ENCODE measurements around the gene FBRS.
"Not testable (repeated sequence)": the region's sequence is repeated elsewhere in the genome, so short reads cannot be mapped to it uniquely, and the experiment has no call there.

The FBRS gene

DNA sequence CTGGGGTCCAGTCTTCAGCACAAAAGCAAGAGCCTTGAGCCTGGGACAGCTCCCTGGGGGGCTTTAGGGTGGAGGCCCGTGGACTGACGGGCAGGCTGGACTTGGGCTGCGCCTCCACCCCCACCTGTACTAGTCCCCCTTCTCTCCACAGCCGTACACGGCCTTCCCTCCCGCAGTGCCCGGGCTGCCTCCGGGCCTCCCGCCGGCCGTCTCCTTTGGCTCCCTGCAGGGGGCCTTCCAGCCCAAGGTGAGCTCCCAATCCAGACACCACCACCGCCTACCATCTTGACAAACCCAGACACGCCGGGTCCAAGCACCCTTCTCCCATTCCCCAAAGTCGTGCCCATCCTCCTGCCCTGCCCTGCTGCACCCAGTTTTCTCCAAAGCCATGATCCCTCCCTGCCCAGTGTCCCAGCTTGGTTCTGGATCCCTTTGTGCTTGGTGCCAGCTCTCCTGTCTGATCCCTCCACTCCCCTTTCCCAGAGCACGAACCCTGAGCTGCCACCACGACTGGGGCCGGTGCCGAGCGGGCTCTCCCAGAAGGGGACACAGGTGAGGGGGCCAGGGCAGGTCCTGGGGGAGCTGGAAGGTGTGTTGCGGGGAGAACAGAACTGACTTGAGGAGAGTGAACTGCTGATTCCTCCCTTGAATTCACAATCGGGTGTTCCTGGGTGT, 7.1 kb downstream of the FBRS start:
- DNase-seq (ENCODE audit: low read depth), result no peak

GRCh38 chr16:30665830-30666190, 7.6 kb downstream of the FBRS start:
- DNase-seq (ENCODE audit: low read depth), result no peak

GRCh38 chr16:30666681-30667080, 8.4 kb downstream of the FBRS start:
- DNase-seq (ENCODE audit: low read depth), result no peak

- DNase-seq (ENCODE audit: low read depth), result no peak
These were observed 9.2 kb downstream of the FBRS start for GRCh38 chr16:30667361-30667905.

- no peak for DNase-seq (ENCODE audit: low read depth)
These were observed 10.2 kb downstream of the FBRS start for GRCh38 chr16:30668393-30668792.

GRCh38 chr16:30669026-30669902, 11.0 kb downstream of the FBRS start:
- no peak for DNase-seq (ENCODE audit: low read depth)

GRCh38 chr16:30669903-30670824, 11.9 kb downstream of the FBRS start:
- no peak for DNase-seq (ENCODE audit: low read depth)

DNA sequence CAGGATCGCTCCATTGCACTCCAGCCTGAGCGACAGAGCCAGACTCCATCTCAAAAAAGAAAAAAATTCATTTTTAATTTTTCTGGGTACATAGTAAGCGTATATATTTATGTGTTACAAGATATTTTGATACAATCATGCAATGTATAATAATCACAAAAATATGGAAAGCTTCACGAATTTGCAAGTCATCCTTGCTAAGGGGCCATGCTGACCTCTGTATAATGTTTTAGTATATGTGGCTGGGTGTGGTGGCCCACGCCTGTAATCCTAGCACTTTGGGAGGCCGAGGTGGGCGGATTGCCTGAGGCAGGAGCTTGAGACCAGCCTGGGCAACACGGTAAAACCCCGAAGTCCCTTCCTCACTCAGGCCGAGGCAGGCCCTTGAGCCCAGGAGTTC, 16.9 kb downstream of the FBRS start:
- DNase-seq (ENCODE audit: low read depth), result no peak

DNA sequence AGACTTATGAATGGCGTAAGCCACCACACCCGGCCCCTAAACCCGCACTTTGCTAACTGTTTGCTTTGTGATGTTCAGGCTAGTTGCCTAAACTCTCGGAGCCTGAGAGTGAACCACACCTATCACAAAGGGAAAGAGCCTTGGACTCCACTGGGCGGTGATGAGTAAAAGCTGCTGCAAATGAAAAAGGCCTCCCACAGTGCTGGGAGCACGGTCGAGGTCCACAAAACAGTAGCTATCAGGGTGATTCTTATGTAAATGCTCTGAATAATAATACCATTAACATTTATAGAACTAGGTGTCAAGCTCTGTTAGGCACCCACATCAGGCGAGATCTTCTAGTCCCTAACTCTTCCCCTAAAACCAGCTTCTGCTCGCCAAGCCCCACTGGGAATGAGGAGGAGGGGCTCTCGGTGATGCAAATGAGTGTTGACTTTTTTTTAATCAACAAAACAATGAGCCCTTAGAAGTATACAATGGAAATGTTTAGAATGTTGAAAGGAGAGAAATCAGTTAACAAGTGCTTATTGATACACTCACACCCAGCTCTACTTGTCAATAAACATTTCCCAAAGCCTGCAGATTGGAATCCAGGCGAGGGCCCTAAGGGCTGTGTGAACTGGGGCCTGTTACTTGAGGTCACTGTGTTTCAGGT, 19.8 kb downstream of the FBRS start:
- no peak for DNase-seq (ENCODE audit: low read depth)

DNA sequence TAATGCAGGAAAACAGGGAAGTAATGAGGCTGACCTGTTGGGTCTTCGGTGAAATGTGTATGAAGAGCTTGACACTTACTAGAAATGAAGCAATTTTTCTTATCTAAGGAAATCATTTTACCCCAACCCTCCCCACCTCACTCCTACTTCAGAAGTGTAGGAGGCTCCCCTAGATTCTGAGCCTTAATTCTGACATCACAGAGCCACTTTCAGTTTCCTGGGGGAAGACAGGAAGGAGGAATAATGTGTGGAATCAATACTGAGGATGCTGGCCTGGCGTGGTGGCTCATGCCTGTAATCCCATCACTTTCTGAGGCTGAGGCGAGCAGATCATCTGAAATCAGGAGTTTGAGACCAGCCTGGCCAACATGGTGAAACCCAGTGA, 20.3 kb downstream of the FBRS start:
- DNase-seq (ENCODE audit: low read depth), result no peak

- no peak for DNase-seq (ENCODE audit: low read depth)
These were observed 22.1 kb downstream of the FBRS start for GRCh38 chr16:30680326-30680725.

GRCh38 chr16:30688701-30689100, 30.5 kb downstream of the FBRS start:
- no peak for DNase-seq (ENCODE audit: low read depth)

- no peak for DNase-seq (ENCODE audit: low read depth)
These were observed 33.7 kb downstream of the FBRS start for GRCh38 chr16:30691907-30692306.

DNA sequence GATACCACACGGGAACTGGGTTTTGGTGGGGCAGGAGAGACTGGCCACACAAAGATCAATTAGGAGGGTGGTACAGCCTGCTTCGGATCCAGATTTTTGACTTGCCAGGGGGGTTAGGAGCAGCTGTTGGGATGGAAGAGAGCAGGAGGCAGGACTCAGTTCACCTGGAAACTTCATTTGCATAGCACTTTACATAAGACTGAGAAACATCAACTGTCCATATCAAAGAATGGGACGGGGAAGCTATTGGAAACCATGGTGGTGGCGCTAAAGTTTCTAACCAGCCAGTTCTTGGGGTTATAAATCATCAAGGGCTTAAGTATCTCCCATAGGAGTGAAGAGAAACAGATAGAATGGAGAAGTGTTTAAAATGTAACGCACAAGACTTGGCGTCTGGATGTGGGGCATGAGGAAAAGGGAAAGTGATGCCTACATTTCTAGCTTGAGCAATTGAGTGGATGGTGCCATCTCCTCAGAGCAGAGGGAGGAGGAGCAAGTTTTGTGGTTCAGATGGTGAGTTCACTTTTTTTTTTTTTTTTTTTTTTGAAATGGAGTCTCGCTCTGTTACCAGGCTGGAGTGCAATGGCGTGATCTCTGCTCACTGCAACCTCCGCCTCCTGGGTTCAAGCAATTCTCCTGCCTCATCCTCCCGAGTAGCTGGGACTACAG, 34.3 kb downstream of the FBRS start:
- DNase-seq (ENCODE audit: low read depth), result no peak

GRCh38 chr16:30694926-30695693, 36.9 kb downstream of the FBRS start:
- DNase-seq (ENCODE audit: low read depth), result no peak

DNA sequence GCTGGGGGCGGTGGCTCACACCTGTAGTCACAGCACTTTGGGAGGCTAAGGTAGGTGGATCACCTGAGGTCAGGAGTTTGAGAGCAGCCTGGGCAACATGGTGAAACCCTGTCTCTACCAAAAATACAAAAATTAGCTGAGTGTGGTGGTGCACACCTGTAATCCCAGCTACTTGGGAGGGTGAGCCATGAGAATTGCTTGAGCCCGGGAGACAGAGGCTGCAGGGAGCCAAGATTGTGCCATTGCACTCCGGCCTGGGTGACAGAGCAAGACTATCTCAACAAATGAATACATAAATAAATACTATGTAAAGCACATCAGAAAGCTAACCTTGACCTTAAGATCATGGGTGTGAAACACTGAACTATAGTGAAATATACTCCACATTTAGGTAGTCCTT, 38.4 kb downstream of the FBRS start:
- not testable (repeated sequence) for DNase-seq (ENCODE audit: low read depth)

DNA sequence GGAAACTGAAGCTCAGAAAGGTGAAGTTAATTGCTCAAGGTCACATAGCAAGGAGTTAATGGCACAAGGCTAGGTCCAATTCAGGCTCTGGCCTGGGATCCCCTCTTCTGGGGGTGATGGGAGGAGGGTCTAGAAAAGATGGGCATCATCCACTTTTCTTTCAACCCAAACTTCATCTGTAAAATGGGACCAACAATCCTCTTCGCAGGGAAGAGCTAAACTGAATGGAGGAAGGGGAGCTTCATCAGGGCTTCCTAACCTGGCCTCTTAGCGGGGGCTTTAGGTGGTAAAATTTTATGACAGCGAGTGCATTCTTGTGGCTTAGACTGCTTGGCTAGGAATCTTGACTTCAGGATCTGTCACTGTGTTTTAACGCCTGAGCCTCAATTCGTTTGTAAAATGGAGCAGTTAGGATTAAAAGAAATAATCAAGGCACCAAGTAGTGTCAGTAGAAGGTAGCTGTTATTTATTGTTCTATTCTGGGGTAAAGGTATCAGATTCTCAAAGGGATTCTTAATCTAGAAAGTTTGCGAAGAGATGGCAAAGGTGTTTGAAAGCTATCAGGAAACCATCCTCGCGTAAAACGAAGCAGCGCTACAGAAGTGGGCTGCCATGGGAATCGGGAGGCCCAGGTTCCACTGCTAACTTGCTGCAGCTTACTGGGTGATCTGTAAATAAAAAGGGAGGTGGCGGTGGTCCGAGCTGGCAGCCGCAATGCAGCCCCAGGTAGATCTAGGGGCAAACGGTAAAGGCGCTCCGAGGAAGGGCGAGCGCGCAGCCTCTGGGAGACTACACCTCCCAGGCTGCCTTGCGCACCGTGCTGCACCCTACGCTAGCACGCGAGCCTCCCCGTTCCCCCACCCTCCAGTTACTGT, 39.3 kb downstream of the FBRS start:
- DNase-seq (ENCODE audit: low read depth), result no peak

- peak; percentile 87 for DNase-seq (ENCODE audit: low read depth)
These were observed 40.0 kb downstream of the FBRS start for GRCh38 chr16:30698139-30698815.

Data from HS-27A (cell line).